Skeletal muscle tissue (tissue), 4 donors: ENCODE data around the gene LDAF1. TPM values are rescaled to one million over a fixed set of nuclear protein-coding genes. Genes with fewer than 3 reads are reported as not detected.

Source experiments
- H3K27ac ChIP-seq: one replicate; pipeline ENCODE4 v1.7.0; 2013; ENCODE audit warnings: mild to moderate bottlenecking, low read depth, low read length, inconsistent platforms
- H3K27me3 ChIP-seq, 3 donors: one replicate each; pipeline ENCODE4 v1.7.0; 2013; ENCODE audit warnings: low read length in 3 of 3; ENCODE audit not compliant: control insufficient read depth in 3 of 3, insufficient read depth in 3 of 3
- H3K36me3 ChIP-seq, 3 donors: one replicate each; pipeline ENCODE4 v1.7.0; 2013; ENCODE audit warnings: low read length in 3 of 3; ENCODE audit not compliant: control insufficient read depth in 3 of 3, insufficient read depth in 3 of 3
- H3K4me1 ChIP-seq, 3 donors: one replicate each; pipeline ENCODE4 v1.7.0; 2013; ENCODE audit warnings: low read length in 3 of 3, mild to moderate bottlenecking in 3 of 3; ENCODE audit not compliant: control insufficient read depth in 3 of 3, insufficient read depth in 3 of 3
- H3K4me3 ChIP-seq, 3 donors: one replicate each; pipeline ENCODE4 v1.7.0; 2013; ENCODE audit warnings: low read length in 3 of 3
- H3K9ac ChIP-seq, 3 donors: one replicate each; pipeline ENCODE4 v1.7.0; 2013; ENCODE audit warnings: low read length in 3 of 3, mild to moderate bottlenecking in 3 of 3, moderate library complexity in 2 of 3, low read depth in 1 of 3
- H3K9me3 ChIP-seq, 3 donors: one replicate each; pipeline ENCODE4 v1.7.0; 2013; ENCODE audit warnings: low read length in 3 of 3; ENCODE audit not compliant: control insufficient read depth in 3 of 3
- total RNA-seq: library from RNA; depleted of rRNA; stranded (reverse); fragments of >200 nt; gene quantifications from one replicate; pipeline ENCODE4 v1.2.3, GENCODE V29; 2014
- donor health status: Osteomylitis.

Gene LDAF1
- total RNA-seq, 1 donor from 2014 or later, result 90.8 TPM

DNA sequence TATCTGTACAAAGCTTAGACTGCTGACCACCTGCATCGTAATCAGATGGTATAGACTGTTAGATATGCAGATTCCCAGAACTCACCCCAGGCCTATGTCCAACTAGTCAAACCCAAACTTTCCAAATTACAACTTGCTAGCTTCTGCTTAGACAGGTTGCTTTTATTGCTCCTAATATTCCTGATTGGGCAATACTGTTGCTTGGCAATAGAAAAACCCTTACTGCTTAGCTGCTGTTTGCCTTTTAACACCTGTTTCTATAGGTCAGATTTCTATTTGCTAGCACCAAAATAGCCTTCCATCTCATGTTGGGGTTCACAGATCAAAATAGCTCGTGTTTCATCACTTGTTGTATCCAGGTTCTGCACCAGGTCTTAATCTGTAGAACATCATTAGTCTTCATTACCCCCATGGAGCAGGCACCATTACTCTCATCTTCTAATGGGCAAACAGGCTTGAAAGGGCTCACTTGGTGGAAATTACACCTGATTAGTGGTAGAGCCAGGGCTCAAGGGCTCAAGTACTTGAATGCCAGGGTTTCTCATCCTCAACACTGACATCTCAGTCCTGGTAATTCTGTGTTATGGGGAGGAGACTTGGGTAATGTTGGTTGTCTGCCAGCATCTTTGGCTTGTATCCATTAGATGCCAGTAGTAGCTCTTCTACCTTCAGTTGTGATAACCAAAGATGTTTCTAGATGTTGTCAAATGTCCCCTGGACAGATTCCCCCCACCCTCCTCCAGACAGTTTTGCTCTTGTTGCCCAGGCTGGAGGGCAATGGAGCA is 50.2 kb downstream of the LDAF1 start:
- H3K9ac ChIP-seq, result no peak overlapping the region

DNA sequence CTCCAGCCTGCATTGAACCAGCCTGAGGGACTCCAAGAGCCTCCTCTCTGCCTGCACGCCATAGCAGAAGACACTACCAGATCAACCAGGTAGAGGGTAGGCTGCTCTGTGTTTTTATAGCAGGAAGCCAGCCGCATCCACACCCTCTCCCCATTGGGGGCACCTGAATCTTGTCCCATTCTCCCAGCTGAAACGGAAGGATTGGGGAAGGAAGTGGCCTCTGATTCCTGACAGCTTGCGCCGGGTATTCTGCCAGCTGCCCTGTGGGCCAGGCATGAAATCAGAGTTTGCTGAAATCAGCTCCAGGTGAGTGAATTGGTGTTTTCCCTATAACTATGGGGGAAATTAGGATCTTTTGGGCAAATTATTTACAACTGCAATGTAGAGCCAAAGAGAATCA is 53.0 kb downstream of the LDAF1 start, which contains the start of gene ZP2:
Gene ZP2, minus strand, starts transcription at position 89 of the 400 bp plus-strand sequence. Its CDS starts 27 bp downstream, at position 62.
- Histone ChIP-seq H3K4me3 (no peak within 1 kb of the TSS), H3K36me3 (no peaks in the 10 kb centered on the region), H3K4me1 (no peaks in the 10 kb centered on the region), H3K27ac (no peak within 1 kb of the TSS), H3K27me3 (no peaks in the 10 kb centered on the region), H3K9me3 (no peaks in the 10 kb centered on the region), H3K9ac (no peak within 1 kb of the TSS)

More for the DNA sequence above, 50.2 kb downstream of the LDAF1 start:
- no peak overlapping the region for H3K4me3 ChIP-seq
- no peaks in the 10 kb centered on the region for H3K4me1 ChIP-seq
- no peak overlapping the region for H3K27ac ChIP-seq
- no peaks in the 10 kb centered on the region for H3K27me3 ChIP-seq
- H3K9me3 ChIP-seq, result no peaks in the 10 kb centered on the region
- H3K36me3 ChIP-seq, result no peaks in the 10 kb centered on the region

DNA sequence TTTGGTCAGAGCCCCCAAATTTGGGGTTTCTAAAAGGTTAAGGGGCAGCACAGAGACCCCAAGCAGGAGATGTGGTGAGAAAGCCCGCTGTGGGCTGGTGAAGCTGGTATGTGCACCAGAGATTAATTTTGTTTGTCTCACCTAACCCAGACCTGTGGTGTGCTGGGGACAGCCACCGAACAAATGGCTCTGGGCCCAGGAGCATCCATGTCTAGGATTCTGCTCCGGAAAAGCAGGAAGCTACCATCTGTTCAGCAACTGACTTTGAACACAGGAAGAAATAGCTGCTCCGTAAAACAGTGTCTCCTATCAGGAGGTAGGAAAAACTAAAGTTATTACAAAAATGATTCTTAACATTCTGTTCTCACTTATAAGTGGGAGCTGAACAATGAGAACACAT is 55.6 kb downstream of the LDAF1 start:
- Histone ChIP-seq H3K27ac (no peak overlapping the region), H3K27me3 (no peaks in the 10 kb centered on the region), H3K9me3 (no peaks in the 10 kb centered on the region), H3K4me1 (no peaks in the 10 kb centered on the region), H3K4me3 (no peak overlapping the region), H3K36me3 (no peaks in the 10 kb centered on the region), H3K9ac (no peak overlapping the region)

DNA sequence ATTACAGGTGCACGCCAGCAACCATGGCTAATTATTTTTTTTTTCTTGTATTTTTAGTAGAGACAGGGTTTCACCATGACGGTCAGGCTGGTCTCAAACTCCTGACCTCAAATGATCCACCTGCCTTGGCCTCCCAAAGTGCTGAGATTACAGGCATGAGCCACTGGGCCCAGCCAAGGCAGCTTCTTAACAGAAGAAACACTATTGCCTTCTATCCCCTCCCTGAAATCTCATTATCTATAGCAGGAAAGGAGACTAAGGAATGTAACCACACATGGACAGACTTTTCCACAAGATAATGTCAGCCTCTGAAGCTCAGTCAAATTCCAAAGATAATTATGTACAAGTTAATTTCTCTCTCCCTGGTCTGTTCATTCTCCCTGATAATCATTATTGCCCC is 58.6 kb downstream of the LDAF1 start:
- no peaks in the 10 kb centered on the region for H3K4me1 ChIP-seq
- H3K4me3 ChIP-seq, result no peak overlapping the region
- no peaks in the 10 kb centered on the region for H3K27me3 ChIP-seq
- no peaks in the 10 kb centered on the region for H3K9me3 ChIP-seq
- no peak overlapping the region for H3K9ac ChIP-seq
- H3K36me3 ChIP-seq, result no peaks in the 10 kb centered on the region
- H3K27ac ChIP-seq, result no peak overlapping the region

DNA sequence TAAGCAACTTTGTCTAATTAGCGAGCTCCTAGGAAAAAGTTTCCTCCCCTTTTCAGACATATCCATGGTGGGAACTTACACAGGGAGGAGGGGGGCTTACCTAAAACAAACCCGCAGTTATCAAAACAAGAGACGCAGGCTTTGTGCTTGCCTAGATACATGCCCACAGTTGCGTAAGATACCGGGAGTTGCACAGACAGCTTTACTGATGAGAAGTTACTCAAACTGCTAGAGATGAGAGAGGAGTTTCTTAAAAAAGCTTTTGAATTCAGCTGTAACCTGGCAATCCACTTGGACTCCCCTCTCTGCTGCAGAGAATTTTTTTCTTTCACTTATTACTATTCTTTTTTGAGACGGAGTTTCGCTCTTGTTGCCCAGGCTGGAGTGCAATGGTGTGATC is 59.7 kb downstream of the LDAF1 start:
- H3K27ac ChIP-seq, result no peak overlapping the region
- no peak overlapping the region for H3K9ac ChIP-seq
- peaks cover 0 to 4% (median 0%) of the 10 kb centered on the region in 3 donors for H3K27me3 ChIP-seq
- H3K9me3 ChIP-seq, result no peaks in the 10 kb centered on the region
- H3K4me3 ChIP-seq, result no peak overlapping the region
- no peaks in the 10 kb centered on the region for H3K4me1 ChIP-seq
- no peaks in the 10 kb centered on the region for H3K36me3 ChIP-seq

DNA sequence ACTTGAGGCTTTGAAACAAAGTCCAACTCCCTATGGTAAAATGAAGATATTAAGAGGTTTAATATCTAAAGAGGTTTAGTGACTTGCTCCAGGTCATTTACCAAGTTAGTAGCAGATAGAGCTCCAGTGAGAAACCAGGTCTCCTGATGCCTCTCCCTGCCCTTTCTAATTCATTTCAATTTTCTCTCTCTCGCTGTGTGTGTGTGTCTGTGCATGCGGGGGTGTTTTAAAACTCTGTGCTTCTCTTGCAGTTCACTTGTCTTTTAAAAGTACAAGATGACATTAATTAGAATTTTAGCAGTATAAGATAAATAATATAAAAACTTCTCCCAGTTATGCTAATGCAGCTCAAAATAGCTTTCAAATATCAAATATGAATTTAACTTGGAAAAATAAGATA is 61.1 kb downstream of the LDAF1 start:
- H3K27ac ChIP-seq, result no peak overlapping the region

DNA sequence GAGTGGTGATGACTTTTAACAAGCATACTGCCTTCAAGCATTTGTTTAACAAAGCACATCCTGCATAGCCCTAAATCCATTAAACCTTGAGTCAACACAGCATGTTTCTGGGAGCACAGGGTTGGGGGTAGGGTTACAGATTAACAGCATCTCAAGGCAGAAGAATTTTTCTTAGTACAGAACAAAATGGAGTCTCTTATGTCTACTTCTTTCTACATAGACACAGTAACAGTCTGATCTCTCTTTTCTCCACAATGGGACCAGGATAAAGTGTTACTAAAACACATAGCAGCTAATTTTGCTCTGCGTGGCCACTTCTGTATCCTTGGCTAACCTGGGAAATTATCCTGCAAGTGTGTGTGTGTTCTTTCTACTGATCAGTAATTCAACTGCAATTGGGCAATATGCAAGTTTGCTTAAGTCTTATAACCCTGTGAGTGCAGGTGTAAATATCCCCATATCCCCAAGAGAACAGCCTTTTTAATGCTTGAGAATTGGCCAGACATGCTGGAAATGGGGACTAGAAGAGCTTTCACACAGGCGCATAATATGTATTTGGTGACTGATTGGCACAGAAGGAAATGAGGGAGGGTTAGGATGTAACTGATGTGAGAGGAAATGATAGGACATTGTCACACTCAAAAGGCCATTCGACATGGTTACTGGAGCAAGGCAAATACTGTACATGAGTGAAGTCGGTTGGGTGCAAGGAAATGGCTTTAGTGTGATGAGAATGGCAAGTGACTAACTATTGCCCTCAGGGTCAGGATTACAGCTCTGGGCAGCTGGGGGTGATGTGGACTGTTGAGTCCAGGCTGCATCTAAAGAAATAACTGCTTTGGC is 64.2 kb downstream of the LDAF1 start:
- no peak overlapping the region for H3K4me3 ChIP-seq
- no peak overlapping the region for H3K27ac ChIP-seq
- H3K9me3 ChIP-seq, result no peaks in the 10 kb centered on the region
- H3K9ac ChIP-seq, result no peak overlapping the region
- no peaks in the 10 kb centered on the region for H3K4me1 ChIP-seq
- peaks cover 0 to 4% (median 4%) of the 10 kb centered on the region in 3 donors for H3K27me3 ChIP-seq
- no peaks in the 10 kb centered on the region for H3K36me3 ChIP-seq

More for the DNA sequence above, 61.1 kb downstream of the LDAF1 start:
- Histone ChIP-seq H3K4me3 (no peak overlapping the region), H3K9me3 (no peaks in the 10 kb centered on the region), H3K27me3 (peaks cover 0 to 4% (median 4%) of the 10 kb centered on the region in 3 donors), H3K4me1 (no peaks in the 10 kb centered on the region), H3K36me3 (no peaks in the 10 kb centered on the region), H3K9ac (no peak overlapping the region)

DNA sequence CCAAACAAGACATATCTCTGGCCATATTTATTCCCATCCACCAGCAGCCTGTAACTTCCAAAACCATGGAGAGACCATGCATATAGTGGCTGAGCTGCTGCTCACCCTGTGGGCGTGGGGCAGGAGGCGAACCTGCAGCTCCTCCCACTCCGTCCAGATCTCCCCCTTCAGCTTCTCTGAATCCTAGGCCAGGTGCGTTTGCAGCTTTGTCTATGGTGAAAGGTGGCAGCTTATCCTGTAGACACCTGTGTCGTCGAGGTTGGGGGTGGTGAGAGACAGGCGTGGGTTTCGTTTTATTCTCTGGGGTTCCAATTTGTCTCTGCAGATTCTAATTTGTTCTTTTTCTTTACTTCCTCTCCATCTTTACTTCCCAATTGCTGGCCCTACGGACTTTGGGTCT is 65.3 kb downstream of the LDAF1 start:
- Histone ChIP-seq H3K4me1 (no peaks in the 10 kb centered on the region), H3K4me3 (no peak overlapping the region)

DNA sequence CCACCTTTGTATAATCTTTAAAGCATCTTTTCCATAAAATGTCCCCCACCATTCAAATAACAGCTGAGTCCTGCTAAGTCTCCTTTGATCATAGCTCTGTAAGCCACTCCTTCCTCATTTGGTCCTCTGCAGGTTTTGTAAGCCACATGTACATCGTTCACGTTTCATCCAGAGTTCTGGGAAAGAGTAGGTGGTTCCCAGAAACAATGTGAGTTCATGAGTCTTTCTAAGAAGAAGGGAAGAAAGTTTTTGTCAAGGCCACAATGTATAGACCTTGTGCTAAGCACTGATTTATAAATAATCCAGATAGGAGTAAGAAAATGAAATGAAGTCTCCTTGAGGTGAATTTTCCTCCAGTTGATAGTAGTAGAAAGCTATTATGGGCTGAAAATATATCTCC is 66.3 kb downstream of the LDAF1 start:
- no peaks in the 10 kb centered on the region for H3K4me1 ChIP-seq
- no peaks in the 10 kb centered on the region for H3K36me3 ChIP-seq
- H3K4me3 ChIP-seq, result no peak overlapping the region

More for the DNA sequence above, 65.3 kb downstream of the LDAF1 start:
- Histone ChIP-seq H3K27me3 (peaks cover 0 to 4% (median 4%) of the 10 kb centered on the region in 3 donors), H3K36me3 (no peaks in the 10 kb centered on the region), H3K27ac (no peak overlapping the region), H3K9ac (no peak overlapping the region), H3K9me3 (no peaks in the 10 kb centered on the region)

DNA sequence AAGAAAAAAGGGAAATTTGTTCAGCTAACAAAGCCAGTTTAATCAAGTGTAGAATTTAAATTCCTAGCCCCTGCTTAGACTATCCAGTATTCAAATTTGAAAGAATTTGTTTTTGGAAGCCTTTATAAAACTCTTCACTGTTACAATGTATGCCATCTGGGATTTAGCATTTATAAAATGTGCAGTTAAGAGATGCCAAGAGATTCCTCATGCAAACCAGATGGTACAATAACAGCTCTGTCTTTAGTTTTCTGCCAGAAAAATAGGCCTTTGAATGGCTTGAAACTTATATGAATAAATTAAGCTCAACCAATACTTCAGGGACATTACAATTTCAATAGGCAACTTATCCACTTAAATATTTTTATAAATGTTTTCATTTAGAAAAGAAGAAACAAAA is 68.3 kb downstream of the LDAF1 start:
- Histone ChIP-seq H3K36me3 (no peaks in the 10 kb centered on the region), H3K27me3 (peaks cover 0 to 4% (median 4%) of the 10 kb centered on the region in 3 donors), H3K4me3 (no peak overlapping the region), H3K4me1 (no peaks in the 10 kb centered on the region), H3K9me3 (no peaks in the 10 kb centered on the region), H3K27ac (no peak overlapping the region), H3K9ac (no peak overlapping the region)

More for the DNA sequence above, 66.3 kb downstream of the LDAF1 start:
- no peaks in the 10 kb centered on the region for H3K9me3 ChIP-seq
- no peak overlapping the region for H3K27ac ChIP-seq
- peaks cover 0 to 4% (median 4%) of the 10 kb centered on the region in 3 donors for H3K27me3 ChIP-seq
- H3K9ac ChIP-seq, result no peak overlapping the region
